HEK293 (cell line): Measurements from ENCODE around the gene UBASH3B.

Source experiments
- BCL6B ChIP-seq: fragments of 450-650 bp; formaldehyde crosslinking; IDR thresholded peaks from 2 replicates; pipeline ENCODE4 v1.5.1; 2017; ENCODE audit warnings: missing biosample characterization, missing genetic modification characterization
- CTCF ChIP-seq: fragments of 450-650 bp; formaldehyde crosslinking; IDR thresholded peaks from 2 replicates; pipeline ENCODE4 v1.5.1; 2016; ENCODE audit warnings: missing biosample characterization, missing genetic modification characterization
- ZNF16 ChIP-seq: fragments of 450-650 bp; formaldehyde crosslinking; IDR thresholded peaks from 2 replicates; pipeline ENCODE4 v1.5.1; 2016; ENCODE audit warnings: low read depth, missing biosample characterization, missing genetic modification characterization
- ZNF768 ChIP-seq: fragments of 450-650 bp; formaldehyde crosslinking; IDR thresholded peaks from 2 replicates; pipeline ENCODE4 v1.5.1; 2018; ENCODE audit warnings: missing biosample characterization, mild to moderate bottlenecking, missing genetic modification characterization

GRCh38 chr11:122851366-122851966 is 195.9 kb downstream of the UBASH3B start:
- TF ChIP-seq ZNF16 (tag by site-specific recombination) (no peak), CTCF (tag by site-specific recombination) (no peak), BCL6B (tag by site-specific recombination) (no peak), ZNF768 (tag by site-specific recombination) (no peak)
